ENCODE results near the gene NUDC.
"Not testable (repeated sequence)": the region's sequence is repeated elsewhere in the genome, so short reads cannot be mapped to it uniquely, and the experiment has no call there.

NUDC gene

DNA sequence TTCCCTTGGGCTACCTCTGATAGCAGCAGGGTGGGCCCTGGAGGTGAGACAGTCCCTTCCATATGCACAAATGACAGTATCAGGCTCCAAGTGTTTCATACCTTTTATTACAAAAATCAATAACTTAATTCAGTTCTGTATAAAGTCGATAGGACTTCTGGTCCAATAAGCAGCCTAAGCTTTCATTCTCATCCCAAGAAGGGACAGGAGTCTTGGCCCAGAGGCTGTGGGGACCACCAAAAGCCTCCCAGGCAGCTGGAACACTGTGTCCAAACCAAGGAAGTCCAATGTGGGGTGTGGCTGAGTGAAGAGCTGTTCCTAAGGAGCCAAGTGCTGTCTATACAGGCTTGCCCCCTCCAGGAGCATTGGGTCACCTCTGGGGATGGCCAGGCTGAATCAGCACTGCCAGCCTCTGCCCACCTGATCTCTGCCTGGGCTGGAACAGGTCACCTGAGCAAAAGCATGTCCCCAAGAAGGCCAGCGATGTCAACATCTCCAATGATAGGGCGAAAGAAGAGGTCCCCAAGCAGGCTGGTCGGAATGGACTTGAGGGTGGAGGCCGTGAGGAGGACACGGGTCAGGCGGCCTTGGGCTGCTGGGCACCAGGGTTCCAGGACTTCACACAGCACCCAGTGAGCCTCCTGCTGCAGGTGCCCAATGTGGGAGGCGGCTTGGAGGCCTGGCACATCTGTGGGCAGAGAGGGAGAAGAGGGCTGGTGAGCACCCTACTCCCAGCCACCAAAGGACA, 10.0 kb upstream of the NUDC start:
- no peak for DNase-seq (ENCODE audit: low read depth in 2 of 2)

DNA sequence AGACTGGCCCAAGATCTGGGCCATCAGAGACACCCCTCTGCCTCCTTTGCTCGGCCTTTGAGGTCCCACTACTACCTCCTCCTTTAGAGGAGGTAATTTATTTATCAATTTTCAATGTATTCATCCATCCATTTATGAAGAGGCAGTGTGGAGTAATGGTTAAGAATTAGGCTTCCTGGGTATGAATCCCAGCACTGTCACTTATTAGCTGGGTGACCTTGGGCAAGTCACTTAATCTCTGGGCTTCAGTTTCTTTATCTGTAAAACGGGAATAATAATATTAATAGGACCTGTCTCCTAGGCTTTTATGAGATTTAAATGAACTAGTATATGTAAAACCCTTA, 9.4 kb upstream of the NUDC start:
- no peak for DNase-seq (ENCODE audit: low read depth in 2 of 2)

DNA sequence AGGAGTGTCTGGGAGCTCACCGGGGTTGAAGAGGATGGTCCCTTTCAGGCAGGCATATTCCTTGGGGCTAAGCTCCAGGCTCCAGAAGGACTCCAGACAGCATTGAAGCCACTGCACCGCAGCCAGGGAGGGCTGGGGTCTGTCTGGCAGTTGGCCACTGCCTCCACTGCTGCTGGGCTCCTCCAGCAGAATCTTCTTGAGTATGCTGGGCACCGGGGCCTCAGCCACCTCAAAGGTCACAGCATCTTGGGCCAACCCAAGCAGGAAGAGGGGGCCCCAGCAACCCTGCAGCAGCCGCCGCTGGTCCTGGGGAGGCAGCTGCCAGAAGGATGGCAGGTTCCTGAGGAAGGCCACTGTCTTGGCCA, 8.2 kb upstream of the NUDC start:
- DNase-seq (ENCODE audit: low read depth in 2 of 2): no peak

DNA sequence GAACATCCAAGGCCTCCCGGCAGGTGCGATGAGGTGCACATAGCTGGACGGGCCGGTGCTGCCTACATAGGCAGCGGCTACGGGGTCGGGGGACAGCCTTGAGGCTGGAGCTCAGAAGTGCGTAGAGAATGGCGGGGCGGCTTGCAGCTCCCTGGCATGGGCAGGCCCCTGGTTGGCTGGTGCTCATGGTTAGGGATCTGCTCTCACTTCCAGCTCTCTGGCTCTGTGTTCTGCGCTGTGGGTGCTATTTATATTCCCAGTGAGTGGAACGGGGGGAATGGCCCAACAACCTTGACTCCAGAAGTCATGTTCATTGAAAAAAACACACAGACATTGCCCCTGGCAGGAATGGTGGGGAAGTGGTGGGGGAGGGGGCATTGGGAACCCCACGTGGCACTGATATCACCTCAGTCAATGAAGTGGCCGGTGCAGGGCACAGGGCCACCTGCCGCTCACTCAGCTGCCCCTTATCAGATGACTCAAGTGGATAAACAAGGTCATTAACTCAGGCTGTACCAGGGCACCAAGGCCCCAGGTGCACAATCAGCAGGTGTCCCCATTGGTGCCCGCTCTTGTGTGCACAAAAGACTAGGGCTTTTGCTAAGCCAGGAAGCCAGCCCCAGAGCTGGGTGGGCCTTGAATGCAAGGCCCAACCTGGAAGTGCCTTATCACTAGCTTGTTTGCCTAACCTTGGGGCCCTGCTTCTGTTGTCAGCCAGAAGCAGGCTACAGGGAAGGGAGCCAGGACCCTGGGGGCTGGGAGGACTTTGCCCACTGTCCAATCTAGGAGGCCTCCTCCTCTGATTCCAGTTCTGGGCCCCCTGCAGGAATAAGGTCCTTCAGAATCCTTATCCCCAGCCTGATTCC, 7.6 kb upstream of the NUDC start, which contains the start of gene NR0B2:
Gene NR0B2, minus strand, starts transcription at position 222 of the 866 bp plus-strand sequence. Its CDS starts 35 bp downstream, at position 187.
- no peak for DNase-seq (ENCODE audit: low read depth in 2 of 2)

DNA sequence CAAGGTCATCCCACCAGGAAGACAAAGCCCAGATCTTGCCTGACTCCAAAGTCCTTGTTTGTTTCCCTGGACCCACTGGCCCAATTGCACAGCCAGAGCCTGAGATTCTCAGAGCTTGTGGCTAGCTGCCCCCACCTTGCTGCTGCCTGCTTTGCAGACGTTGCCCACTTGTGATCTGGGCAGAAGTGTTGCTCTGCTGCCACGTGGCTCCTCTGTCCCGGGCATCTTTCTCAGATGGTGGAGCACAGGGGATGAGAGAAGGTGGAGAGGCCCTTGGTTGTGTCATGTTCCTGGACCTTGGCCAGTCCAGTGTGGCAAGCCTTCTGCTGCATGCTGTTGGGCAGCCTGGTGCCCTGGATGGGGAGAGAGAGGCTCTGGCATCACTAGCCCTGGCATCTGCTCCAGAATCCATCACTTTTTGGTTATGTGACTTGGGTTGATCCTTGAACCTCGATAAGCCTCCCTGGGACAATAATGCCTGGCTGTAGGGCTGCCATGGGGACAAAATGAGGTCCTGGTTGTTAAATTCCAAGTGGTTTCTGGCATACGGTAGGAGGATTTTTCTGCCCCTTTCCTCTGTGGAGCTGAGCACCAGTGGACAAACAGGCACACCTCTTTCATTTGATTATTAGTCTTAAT, 6.2 kb upstream of the NUDC start:
- DNase-seq (ENCODE audit: low read depth in 2 of 2): no peak

DNA sequence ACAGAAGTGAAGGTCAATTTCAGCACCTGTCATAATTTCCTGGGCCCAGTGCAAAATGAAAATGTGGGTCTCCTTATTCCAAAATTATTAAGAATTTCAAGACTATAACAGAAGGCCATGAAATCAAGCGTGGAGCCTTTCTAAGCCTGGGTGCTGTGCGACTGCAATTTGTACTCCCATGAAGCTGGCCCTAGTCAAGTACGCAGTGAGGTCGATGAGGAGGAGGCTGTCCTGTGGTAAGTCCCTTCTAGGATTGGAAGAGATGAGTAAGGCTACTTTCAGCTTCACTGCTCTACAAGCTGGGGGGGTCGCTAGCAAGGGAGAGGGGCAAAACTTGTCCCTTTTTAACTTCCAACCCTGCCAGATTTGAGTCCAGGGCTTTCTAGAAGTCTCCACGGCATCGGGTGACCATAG, 410 bp upstream of the NUDC start:
- no peak for DNase-seq (ENCODE audit: low read depth in 2 of 2)

DNA sequence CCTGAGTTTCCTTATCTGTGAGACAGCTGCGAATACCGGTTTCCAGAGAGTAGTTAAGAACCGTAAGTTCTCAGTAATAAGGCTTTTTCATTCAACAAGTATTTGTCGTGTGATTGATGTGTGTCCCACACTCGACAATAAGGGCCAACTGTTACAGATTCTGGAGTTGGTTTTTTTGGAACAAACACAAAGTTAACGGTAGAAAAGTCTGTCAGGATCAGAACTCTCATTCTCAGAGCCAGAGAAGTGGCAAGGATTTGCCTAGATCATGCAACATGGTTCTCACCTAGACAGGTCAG, 837 bp downstream of the NUDC start:
- DNase-seq (ENCODE audit: low read depth in 2 of 2): no peak

DNA sequence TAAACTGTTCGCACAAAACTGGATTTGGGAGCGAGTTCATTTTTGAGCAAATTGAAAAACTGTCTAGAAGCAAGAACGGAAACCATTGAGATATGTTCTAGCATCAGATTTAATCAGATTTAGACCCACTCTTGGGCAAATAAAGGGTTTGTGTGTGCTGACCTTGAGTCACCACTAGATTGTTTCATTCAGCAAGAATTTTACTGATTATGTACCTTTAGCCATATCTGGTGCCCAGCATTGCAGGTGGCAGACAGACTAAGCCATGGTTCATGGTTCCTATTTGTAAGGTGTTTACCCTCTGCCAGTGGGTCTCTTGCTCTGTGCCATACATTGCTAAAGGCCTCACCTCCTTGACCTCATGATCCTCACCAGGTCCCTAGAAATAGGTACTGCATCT, 1.4 kb downstream of the NUDC start:
- no peak for DNase-seq (ENCODE audit: low read depth in 2 of 2)

DNA sequence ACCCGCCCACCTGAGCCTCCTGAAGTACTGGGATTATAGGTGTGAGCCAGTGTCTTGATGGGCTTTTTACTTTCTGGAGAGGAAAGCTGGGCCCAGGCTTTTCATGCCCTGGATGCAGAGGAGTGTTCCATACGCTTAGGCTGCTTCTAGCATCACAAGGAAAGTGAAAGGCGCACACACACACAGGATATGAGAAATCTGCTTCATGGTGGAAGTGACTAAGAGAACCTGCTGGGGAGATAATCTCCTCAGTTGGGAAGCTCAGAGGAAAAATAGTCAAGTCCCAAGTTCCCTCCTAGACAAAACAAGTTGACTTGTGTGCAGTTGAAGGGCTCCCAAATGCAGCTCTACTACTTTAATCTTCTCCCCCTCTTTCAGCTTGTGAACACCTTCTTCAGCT, 2.2 kb downstream of the NUDC start:
- no peak for DNase-seq (ENCODE audit: low read depth in 2 of 2)

DNA sequence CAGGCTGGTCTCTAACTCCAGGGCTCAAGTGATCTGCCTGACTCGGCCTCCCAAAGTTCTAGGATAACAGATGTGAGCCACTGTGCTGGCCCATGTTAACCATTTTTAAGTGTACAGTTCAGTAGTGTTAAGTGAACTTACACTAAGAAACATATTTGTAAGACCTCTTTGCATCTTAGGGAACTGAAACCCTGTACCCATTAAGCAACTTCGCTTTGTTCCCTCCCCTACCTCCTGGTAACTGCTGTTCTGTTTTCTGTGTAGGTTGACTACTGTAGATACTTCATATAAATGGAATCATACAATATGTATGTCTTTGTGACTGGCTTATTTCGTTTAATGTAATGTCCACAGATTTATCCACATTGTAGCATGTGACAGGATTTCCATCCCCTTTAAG, 11.0 kb downstream of the NUDC start:
- no peak for DNase-seq (ENCODE audit: low read depth in 2 of 2)

DNA sequence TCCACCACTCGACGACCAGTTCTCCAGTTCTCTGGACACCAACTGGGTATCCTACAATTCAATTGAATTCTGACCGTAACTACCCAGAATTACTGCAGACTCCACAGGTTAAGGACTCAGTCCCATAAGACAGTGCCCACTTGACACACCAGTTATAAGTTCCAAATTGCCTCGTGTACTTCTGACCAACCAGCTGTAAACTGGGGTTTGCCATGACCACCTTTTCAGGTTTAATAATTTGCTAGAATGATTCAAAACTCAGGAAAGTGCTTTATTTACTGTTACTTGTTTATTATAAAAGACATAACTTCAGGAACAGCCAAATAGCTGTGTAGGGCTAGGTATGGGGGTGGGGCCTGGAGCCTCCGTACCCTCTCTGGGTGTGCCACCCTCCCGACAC, 15.3 kb downstream of the NUDC start:
- no peak for DNase-seq (ENCODE audit: low read depth in 2 of 2)

DNA sequence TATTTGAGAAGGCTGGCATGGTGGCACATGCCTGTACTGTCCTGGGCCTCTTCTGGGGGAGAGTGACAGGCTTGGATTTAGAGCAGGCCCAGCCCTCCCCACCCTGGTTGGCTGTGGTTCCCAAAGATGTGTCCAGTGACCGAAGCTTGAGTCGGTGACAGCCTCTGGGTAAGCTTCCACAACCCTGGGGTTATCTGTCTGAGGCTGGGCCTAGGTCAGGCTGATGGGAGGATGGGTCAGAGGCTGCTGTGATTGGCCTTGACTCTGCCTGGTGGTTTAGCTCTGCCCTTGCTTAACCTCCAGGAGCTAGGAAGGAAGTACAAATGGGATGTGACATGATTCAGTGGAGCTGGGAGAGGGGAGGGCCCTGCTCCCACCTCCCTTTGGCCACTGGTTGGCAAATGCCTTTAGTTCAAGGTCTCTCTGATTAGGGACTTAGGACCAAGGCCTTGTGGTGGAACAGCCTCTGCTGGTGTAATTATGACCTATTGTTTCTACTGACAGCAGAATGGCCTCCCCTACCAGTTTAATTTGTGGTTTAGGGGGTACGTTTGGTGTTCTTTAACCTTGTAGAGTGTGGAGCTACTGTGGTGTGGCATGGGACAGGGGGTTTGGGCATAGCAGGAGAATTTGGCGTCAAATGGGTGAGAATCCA, 16.6 kb downstream of the NUDC start:
- DNase-seq (ENCODE audit: low read depth in 2 of 2): no peak

DNA sequence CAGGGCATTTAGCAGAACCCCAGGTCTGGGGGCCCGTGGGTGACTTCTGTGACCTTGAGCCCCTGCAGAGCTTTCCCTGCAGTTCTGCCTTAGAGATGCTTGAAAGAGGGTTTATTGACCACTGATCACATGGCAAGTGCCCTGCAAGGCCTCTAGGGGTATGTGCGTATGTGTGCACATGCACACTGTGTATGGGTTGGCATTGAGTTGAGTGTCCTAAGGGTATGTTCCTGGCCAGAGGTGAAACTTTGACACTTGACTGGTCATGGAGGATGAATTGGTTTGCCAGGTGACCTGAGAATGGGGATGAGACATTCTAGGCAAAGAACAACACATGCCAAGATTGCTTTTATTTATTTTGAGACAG, 17.1 kb downstream of the NUDC start:
- no peak for DNase-seq (ENCODE audit: low read depth in 2 of 2)

DNA sequence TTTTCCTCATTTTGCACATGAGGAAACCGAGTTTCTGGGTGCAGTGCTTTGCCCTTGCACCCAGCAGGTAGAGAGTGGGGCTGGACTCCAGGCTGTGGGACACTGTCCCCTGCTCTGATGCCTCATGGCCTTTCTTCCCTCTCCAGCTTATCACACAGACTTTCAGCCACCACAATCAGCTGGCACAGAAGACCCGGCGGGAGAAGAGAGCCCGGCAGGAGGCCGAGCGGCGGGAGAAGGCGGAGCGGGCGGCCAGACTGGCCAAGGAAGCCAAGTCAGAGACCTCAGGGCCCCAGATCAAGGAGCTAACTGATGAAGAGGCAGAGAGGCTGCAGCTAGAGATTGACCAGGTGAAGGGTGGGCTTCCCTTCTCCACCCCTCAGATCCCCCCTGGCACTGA, 19.8 kb downstream of the NUDC start:
- no peak for DNase-seq (ENCODE audit: low read depth in 2 of 2)

DNA sequence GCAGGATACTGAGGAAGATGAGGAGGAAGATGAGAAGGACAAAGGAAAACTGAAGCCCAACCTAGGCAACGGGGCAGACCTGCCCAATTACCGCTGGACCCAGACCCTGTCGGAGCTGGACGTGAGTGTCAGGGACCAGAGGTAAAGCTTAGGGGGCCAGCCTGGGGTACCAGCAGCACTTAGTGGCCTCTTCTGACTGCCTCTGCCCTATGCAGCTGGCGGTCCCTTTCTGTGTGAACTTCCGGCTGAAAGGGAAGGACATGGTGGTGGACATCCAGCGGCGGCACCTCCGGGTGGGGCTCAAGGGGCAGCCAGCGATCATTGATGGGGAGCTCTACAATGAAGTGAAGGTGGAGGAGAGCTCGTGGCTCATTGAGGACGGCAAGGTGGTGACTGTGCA, 21.1 kb downstream of the NUDC start:
- no peak for DNase-seq (ENCODE audit: low read depth in 2 of 2)

DNA sequence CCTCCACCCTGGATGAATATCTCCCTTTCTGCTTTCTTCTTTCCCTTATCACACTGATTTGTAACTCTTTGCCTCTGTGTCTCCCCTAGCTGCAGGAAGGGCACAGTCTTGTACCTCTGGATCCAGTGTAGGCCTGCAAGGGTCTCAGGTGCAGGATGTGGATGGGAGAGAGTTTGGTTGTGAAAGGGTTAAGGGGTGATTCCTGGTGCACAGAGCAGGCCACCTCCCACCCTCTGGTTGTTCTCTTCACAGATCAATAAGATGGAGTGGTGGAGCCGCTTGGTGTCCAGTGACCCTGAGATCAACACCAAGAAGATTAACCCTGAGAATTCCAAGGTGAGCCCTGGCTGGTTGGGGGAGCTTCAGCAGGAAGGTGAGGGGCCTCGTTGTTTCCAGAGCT, 23.6 kb downstream of the NUDC start:
- no peak for DNase-seq (ENCODE audit: low read depth in 2 of 2)

DNA sequence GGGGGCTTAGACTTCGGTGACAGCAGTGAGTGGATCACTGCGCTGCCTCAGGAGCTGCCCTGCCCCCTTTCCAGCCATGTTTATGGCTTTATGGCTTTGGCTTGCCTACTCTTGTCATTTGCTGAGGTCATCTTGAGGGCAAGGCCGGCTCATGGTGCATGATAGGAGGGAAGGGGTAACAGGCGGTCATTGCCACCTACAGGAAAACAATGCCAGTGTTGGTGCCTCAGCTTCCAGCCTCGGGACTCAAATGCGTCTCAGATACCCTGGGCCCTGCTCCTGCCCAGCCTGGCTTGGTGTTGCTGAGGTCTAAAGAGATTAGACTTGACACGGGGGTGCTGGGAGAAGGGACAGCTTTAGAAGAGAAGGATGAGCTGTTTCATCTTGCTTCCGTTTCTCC, 24.2 kb downstream of the NUDC start:
- DNase-seq (ENCODE audit: low read depth in 2 of 2): no peak

DNA sequence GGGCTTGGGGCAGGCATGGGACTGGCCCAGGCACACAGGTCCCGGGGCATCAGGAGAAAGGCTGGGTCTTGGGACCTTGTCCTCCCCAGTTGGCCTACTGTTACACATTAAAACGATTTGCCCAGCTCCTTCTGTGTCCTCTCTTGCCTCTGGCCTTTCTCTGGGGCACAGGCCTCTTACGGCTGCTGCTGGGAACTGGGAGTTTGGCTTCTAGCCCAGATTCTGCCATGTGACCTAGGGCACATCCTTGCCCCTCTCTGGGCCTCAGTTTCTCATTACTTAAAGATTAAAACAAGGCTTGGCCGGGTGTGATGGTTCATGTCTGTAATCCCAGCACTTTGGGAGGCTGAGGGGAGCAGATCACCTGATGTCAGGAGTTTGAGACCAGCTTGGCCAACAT, 24.7 kb downstream of the NUDC start:
- DNase-seq (ENCODE audit: low read depth in 2 of 2): no peak

DNA sequence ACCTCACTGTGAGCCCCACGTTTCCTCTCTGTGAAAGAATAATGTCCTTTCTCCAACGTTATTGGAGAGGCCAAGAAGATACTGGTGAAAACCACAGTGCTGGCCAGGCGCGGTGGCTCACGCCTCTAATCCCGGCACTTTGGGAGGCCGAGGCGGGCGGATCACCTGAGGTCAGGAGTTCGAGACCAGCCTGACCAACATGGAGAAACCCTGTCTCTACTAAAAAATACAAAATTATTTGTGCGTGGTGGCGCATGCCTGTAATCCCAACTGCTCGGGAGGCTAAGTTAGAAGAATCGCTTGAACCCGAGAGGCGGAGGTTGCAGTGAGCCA, 27.1 kb downstream of the NUDC start:
- not testable (repeated sequence) for DNase-seq (ENCODE audit: low read depth in 2 of 2)

DNA sequence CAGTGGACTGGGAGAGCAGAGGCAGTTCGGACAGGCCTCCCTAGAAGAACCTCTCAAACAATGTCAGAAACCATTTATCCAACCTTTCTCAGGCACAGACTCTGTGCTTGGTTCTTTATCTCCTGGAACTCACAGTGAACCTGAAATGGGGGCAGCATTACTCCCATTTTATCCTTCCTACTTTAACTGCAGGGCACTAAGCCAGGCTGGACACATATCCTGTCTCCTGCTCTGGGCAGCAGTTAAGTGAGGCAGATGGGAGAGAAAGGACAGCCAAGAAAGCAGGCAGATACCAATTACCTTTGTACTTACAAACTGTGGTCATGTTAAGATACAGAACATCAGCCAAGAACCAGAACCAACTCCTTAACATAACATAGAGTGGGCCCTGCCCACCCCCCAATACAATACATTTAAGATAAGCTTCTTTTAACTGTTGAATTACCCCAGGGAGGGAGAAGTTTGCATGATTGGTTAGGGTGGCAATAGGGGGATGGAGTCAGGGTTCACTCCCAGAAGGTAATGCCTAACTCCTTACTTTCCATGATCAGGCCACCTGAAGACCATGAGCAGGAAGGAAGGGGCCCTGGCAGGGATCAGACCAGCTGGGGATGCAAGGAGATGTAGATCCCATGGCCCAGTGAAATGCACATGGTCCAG, 27.9 kb downstream of the NUDC start:
- DNase-seq (ENCODE audit: low read depth in 2 of 2): no peak

DNA sequence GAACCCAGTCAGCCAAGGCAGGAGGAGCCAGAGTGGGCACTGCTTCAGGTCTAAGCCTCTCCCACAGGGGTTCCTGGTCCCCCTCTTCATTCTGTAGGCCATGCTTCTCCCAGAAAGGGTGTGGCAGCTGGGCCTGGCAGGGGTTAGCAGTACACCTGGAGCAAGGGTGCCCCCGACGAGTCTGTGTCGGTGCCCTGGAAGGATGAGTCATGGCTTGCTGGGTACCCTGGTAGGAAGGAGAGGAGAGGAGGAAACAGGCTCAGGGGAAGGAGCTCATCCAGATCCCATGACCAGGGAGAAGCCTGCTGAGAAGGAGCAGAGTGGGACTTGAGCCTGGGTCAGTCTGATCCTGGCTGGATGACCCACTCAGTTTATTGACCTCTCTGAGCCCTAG, 28.4 kb downstream of the NUDC start:
- no peak for DNase-seq (ENCODE audit: low read depth in 2 of 2)

DNA sequence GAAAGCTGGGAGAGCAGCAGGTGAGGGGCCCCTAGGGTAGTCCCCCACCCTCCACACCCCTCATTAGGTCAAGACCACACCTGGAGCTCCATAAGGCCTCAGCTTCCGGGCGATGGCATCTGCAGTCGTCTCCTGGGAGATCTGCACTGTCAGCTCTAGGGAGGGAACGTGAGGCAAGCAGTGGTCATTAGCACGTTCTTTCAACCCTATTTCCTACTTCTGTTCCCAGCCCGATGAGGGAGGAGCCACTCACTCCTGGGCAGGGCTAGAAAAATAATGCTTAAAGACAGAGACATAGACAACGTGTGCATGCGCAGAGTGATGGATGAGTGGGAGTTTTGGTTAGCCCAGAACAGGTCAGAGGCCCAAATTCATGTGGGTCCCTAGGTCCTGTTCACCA, 29.1 kb downstream of the NUDC start:
- DNase-seq (ENCODE audit: low read depth in 2 of 2): no peak

All from stimulated activated CD4-positive, alpha-beta T cell treated with anti-CD3 and anti-CD28 coated beads, Interleukin-4, amount 100 ng/mL, for 48 hours (primary cell).